GM12878 (cell line): ENCODE data around the gene SLU7.

Source experiments
- CEBPB ChIP-seq, 2 experiments: fragments of 150-350 bp in 1 of 2; IDR thresholded peaks; 2 replicates each; pipeline ENCODE4 v1.6.1; 2012 to 2014; ENCODE audit warnings: low read depth in 2 of 2, low read length in 2 of 2, borderline replicate concordance in 1 of 2, inconsistent platforms in 1 of 2
- HCFC1 ChIP-seq: fragments of 150-350 bp; IDR thresholded peaks from 2 replicates; pipeline ENCODE4 v1.6.1; 2014; ENCODE audit warnings: low read length
- PML ChIP-seq: IDR thresholded peaks from 2 replicates; pipeline ENCODE4 v1.6.1; 2012; ENCODE audit warnings: low read length, inconsistent platforms
- POLR2A ChIP-seq: IDR thresholded peaks from 2 replicates; pipeline ENCODE4 v1.6.1; 2011; ENCODE audit warnings: low read depth, mild to moderate bottlenecking, low read length
- POLR2AphosphoS5 ChIP-seq: IDR thresholded peaks from 2 replicates; pipeline ENCODE4 v1.6.1; 2011; ENCODE audit warnings: mild to moderate bottlenecking, low read length, inconsistent platforms
- SREBF2 ChIP-seq: IDR thresholded peaks from 2 replicates; pipeline ENCODE4 v1.6.1; 2012; ENCODE audit warnings: mild to moderate bottlenecking, low read length
- STAT1 ChIP-seq: fragments of 450-650 bp; conservative IDR thresholded peaks from 2 replicates; pipeline ENCODE4 v1.6.1; 2014; ENCODE audit warnings: antibody characterized with exemption, mild to moderate bottlenecking
- YY1 ChIP-seq: IDR thresholded peaks from 2 replicates; pipeline ENCODE4 v1.6.1; 2011; ENCODE audit warnings: low read depth, mild to moderate bottlenecking, low read length
- TF ChIP-seq, protein P1 (sequence below), 3 experiments: IDR thresholded peaks in 2 of 3; conservative IDR thresholded peaks in 1 of 3; 2 replicates each; pipeline ENCODE4 v1.5.1; 2011; ENCODE audit warnings: low read depth in 3 of 3, low read length in 3 of 3, mild to moderate bottlenecking in 3 of 3, control low read depth in 2 of 3, moderate library complexity in 2 of 3, inconsistent platforms in 1 of 3, mixed read lengths in 1 of 3; ENCODE audit not compliant: control insufficient read depth in 2 of 3, insufficient read depth in 1 of 3; ENCODE audit errors: extremely low read depth in 1 of 3
- TF ChIP-seq, protein P2 (sequence below): fragments of 450-650 bp; IDR thresholded peaks from 2 replicates; pipeline ENCODE4 v1.6.1; 2017; ENCODE audit warnings: mild to moderate bottlenecking, moderate library complexity
- TF ChIP-seq, protein P3 (sequence below): fragments of 450-650 bp; IDR thresholded peaks from 2 replicates; pipeline ENCODE4 v1.6.1; 2016; ENCODE audit warnings: mild to moderate bottlenecking, moderate library complexity, borderline replicate concordance

DNA sequence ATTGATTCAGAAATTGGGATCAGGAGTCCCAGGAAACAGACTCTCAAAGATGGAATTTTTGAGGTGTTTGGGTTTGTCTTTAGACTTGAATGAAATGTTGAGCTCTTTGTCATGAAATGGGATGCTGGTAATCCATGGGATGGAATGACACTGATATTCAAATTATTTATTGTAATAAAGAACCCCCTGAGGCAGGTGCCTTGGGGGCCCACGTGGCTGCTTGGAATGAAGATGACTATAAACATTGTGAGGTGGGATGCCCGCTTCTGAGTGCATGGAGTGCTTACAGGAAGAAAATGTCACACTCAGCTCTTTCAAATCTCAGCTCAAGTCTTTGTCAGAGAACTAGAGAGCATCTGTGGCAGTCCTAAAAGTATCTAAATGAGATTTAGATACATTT lies 38.8 kb downstream of the SLU7 start:
- no peak for TF ChIP-seq POLR2A
- TF ChIP-seq STAT1: no peak
- TF ChIP-seq POLR2AphosphoS5: no peak
- TF ChIP-seq, protein P1, sequence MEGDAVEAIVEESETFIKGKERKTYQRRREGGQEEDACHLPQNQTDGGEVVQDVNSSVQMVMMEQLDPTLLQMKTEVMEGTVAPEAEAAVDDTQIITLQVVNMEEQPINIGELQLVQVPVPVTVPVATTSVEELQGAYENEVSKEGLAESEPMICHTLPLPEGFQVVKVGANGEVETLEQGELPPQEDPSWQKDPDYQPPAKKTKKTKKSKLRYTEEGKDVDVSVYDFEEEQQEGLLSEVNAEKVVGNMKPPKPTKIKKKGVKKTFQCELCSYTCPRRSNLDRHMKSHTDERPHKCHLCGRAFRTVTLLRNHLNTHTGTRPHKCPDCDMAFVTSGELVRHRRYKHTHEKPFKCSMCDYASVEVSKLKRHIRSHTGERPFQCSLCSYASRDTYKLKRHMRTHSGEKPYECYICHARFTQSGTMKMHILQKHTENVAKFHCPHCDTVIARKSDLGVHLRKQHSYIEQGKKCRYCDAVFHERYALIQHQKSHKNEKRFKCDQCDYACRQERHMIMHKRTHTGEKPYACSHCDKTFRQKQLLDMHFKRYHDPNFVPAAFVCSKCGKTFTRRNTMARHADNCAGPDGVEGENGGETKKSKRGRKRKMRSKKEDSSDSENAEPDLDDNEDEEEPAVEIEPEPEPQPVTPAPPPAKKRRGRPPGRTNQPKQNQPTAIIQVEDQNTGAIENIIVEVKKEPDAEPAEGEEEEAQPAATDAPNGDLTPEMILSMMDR (IDR thresholded peaks at IDR 0.05 in 2 of 3, conservative IDR thresholded peaks at IDR 0.05 in 1 of 3; ENCODE audit: control insufficient read depth in 2 of 3, extremely low read depth in 1 of 3, insufficient read depth in 1 of 3, low read depth in 3 of 3, low read length in 3 of 3): no peak
- TF ChIP-seq, protein P2, sequence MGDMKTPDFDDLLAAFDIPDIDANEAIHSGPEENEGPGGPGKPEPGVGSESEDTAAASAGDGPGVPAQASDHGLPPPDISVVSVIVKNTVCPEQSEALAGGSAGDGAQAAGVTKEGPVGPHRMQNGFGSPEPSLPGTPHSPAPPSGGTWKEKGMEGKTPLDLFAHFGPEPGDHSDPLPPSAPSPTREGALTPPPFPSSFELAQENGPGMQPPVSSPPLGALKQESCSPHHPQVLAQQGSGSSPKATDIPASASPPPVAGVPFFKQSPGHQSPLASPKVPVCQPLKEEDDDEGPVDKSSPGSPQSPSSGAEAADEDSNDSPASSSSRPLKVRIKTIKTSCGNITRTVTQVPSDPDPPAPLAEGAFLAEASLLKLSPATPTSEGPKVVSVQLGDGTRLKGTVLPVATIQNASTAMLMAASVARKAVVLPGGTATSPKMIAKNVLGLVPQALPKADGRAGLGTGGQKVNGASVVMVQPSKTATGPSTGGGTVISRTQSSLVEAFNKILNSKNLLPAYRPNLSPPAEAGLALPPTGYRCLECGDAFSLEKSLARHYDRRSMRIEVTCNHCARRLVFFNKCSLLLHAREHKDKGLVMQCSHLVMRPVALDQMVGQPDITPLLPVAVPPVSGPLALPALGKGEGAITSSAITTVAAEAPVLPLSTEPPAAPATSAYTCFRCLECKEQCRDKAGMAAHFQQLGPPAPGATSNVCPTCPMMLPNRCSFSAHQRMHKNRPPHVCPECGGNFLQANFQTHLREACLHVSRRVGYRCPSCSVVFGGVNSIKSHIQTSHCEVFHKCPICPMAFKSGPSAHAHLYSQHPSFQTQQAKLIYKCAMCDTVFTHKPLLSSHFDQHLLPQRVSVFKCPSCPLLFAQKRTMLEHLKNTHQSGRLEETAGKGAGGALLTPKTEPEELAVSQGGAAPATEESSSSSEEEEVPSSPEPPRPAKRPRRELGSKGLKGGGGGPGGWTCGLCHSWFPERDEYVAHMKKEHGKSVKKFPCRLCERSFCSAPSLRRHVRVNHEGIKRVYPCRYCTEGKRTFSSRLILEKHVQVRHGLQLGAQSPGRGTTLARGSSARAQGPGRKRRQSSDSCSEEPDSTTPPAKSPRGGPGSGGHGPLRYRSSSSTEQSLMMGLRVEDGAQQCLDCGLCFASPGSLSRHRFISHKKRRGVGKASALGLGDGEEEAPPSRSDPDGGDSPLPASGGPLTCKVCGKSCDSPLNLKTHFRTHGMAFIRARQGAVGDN: no peak
- no peak for TF ChIP-seq SREBF2
- TF ChIP-seq PML: no peak
- TF ChIP-seq, protein P3, sequence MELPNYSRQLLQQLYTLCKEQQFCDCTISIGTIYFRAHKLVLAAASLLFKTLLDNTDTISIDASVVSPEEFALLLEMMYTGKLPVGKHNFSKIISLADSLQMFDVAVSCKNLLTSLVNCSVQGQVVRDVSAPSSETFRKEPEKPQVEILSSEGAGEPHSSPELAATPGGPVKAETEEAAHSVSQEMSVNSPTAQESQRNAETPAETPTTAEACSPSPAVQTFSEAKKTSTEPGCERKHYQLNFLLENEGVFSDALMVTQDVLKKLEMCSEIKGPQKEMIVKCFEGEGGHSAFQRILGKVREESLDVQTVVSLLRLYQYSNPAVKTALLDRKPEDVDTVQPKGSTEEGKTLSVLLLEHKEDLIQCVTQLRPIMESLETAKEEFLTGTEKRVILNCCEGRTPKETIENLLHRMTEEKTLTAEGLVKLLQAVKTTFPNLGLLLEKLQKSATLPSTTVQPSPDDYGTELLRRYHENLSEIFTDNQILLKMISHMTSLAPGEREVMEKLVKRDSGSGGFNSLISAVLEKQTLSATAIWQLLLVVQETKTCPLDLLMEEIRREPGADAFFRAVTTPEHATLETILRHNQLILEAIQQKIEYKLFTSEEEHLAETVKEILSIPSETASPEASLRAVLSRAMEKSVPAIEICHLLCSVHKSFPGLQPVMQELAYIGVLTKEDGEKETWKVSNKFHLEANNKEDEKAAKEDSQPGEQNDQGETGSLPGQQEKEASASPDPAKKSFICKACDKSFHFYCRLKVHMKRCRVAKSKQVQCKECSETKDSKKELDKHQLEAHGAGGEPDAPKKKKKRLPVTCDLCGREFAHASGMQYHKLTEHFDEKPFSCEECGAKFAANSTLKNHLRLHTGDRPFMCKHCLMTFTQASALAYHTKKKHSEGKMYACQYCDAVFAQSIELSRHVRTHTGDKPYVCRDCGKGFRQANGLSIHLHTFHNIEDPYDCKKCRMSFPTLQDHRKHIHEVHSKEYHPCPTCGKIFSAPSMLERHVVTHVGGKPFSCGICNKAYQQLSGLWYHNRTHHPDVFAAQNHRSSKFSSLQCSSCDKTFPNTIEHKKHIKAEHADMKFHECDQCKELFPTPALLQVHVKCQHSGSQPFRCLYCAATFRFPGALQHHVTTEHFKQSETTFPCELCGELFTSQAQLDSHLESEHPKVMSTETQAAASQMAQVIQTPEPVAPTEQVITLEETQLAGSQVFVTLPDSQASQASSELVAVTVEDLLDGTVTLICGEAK: no peak
- TF ChIP-seq YY1: no peak
- TF ChIP-seq CEBPB (IDR thresholded peaks at IDR 0.05; ENCODE audit: borderline replicate concordance in 1 of 2, low read depth in 2 of 2, low read length in 2 of 2): no peak
- TF ChIP-seq HCFC1: no peak
